ENCODE data around the gene PLPPR4.

GRCh38 chr1:99218999-99219398 is 45.3 kb upstream of the PLPPR4 start:
- TF ChIP-seq POLR2A (IDR thresholded peaks at IDR 0.05) = no peak
- no peak for TF ChIP-seq CTCF (IDR thresholded peaks at IDR 0.05)
- TF ChIP-seq POLR2AphosphoS5 (IDR thresholded peaks at IDR 0.05) = no peak
- TF ChIP-seq EP300 (IDR thresholded peaks at IDR 0.05) = no peak

All from suprapubic skin (tissue), 4 donors.